ENCODE measurements around the gene PRDM12.

GRCh38 chr9:130626249-130626996 lies 38.0 kb upstream of the PRDM12 start:
- TF ChIP-seq CTCF (IDR thresholded peaks at IDR 0.05; ENCODE audit: low read length) (no peak), EZH2 (IDR thresholded peaks at IDR 0.05; ENCODE audit: borderline replicate concordance, low read length) (no peak)

All from OCI-LY1 (cell line).